ENCODE results near the gene DIPK1B. TPM values are rescaled to one million over a fixed set of nuclear protein-coding genes. Genes with fewer than 3 reads are reported as not detected.

The DIPK1B gene
- total RNA-seq, 1 experiment from 2014 or later = 4.0 TPM

GRCh38 chr9:136667940-136668760, 44.2 kb upstream of the DIPK1B start:
- Mint-ChIP-seq H3K9me3 (ENCODE audit: low read depth, unreplicated experiment) (no peaks in the 10 kb centered on the region), H3K36me3 (ENCODE audit: insufficient read depth, unreplicated experiment) (peaks cover 12% of the 10 kb centered on the region), H3K27ac (ENCODE audit: unreplicated experiment) (no peak overlapping the region), H3K4me1 (ENCODE audit: low read depth, unreplicated experiment) (no peaks in the 10 kb centered on the region), H3K4me3 (ENCODE audit: low read depth, unreplicated experiment) (no peak overlapping the region), H3K27me3 (ENCODE audit: unreplicated experiment) (peaks cover 36% of the 10 kb centered on the region)
- CTCF ChIA-PET = interaction anchor here (0.7 kb wide), 1 partner anchor 25 kb away, joined by 3 read pairs; no protein-coding TSS in a partner anchor
- intact Hi-C loops (cut with micrococcal nuclease; ENCODE audit: unreplicated experiment) = no loop called here
- no peak for DNase-seq
- BruUV-seq (replicated peaks) = no TSS peak
- no peak for TF ChIP-seq CTCF (IDR thresholded peaks at IDR 0.05; ENCODE audit: unreplicated experiment)

GRCh38 chr9:136668983-136669790, 43.2 kb upstream of the DIPK1B start:
- no peaks in the 10 kb centered on the region for H3K9me3 Mint-ChIP-seq (ENCODE audit: low read depth, unreplicated experiment)
- CTCF ChIA-PET = interaction anchor here (0.7 kb wide), 1 partner anchor 101 kb away, joined by 3 read pairs; no protein-coding TSS in a partner anchor
- H3K27ac Mint-ChIP-seq (ENCODE audit: unreplicated experiment) = no peak overlapping the region
- BruUV-seq (replicated peaks) = no TSS peak
- no peak for DNase-seq
- intact Hi-C loops (cut with micrococcal nuclease; ENCODE audit: unreplicated experiment) = no loop called here
- no peak for TF ChIP-seq CTCF (IDR thresholded peaks at IDR 0.05; ENCODE audit: unreplicated experiment)
- H3K27me3 Mint-ChIP-seq (ENCODE audit: unreplicated experiment) = peaks cover 36% of the 10 kb centered on the region
- peaks cover 16% of the 10 kb centered on the region for H3K36me3 Mint-ChIP-seq (ENCODE audit: insufficient read depth, unreplicated experiment)
- no peaks in the 10 kb centered on the region for H3K4me1 Mint-ChIP-seq (ENCODE audit: low read depth, unreplicated experiment)
- no peak overlapping the region for H3K4me3 Mint-ChIP-seq (ENCODE audit: low read depth, unreplicated experiment)

GRCh38 chr9:136669791-136670464, 42.4 kb upstream of the DIPK1B start:
- no peak for DNase-seq

More at GRCh38 chr9:136669791-136670464, 42.4 kb upstream of the DIPK1B start:
- CTCF ChIA-PET = interaction anchor here (0.7 kb wide), 1 partner anchor 101 kb away, joined by 3 read pairs; no protein-coding TSS in a partner anchor
- H3K36me3 Mint-ChIP-seq (ENCODE audit: insufficient read depth, unreplicated experiment) = peaks cover 18% of the 10 kb centered on the region
- peaks cover 36% of the 10 kb centered on the region for H3K27me3 Mint-ChIP-seq (ENCODE audit: unreplicated experiment)
- H3K27ac Mint-ChIP-seq (ENCODE audit: unreplicated experiment) = no peak overlapping the region
- BruUV-seq (replicated peaks) = no TSS peak
- no peaks in the 10 kb centered on the region for H3K4me1 Mint-ChIP-seq (ENCODE audit: low read depth, unreplicated experiment)
- no peak overlapping the region for H3K4me3 Mint-ChIP-seq (ENCODE audit: low read depth, unreplicated experiment)
- intact Hi-C loops (cut with micrococcal nuclease; ENCODE audit: unreplicated experiment) = no loop called here
- TF ChIP-seq CTCF (IDR thresholded peaks at IDR 0.05; ENCODE audit: unreplicated experiment) = no peak
- no peaks in the 10 kb centered on the region for H3K9me3 Mint-ChIP-seq (ENCODE audit: low read depth, unreplicated experiment)
